Astrocyte of the spinal cord (primary cell): ENCODE measurements around the gene MAMSTR.

Experiments used
- DNase-seq: peaks from one replicate; pipeline ENCODE4 v3.0.0; 2011; ENCODE audit warnings: low read depth, low spot score
- H3K4me3 ChIP-seq: 2 replicates; pipeline ENCODE4 v1.5.1; 2011; ENCODE audit warnings: low read depth, mild to moderate bottlenecking, low read length, moderate library complexity
- CTCF ChIP-seq: IDR thresholded peaks from 2 replicates; pipeline ENCODE4 v1.5.1; 2012; ENCODE audit warnings: low read depth, mild to moderate bottlenecking, low read length, inconsistent platforms
- in situ Hi-C: cut with HindIII; loops from 2 replicates; pipeline ENCODE4 v1.10.0; 2017; ENCODE audit warnings: low sequenced_read_pairs

MAMSTR gene

GRCh38 chr19:48716562-48717291, 2.8 kb downstream of the MAMSTR start:
- in situ Hi-C loops: no loop called here
- DNase-seq: peak; percentile 35
- no peak for TF ChIP-seq CTCF
- H3K4me3 ChIP-seq: peak overlapping the region; percentile 22

GRCh38 chr19:48715681-48716171, 3.8 kb downstream of the MAMSTR start:
- in situ Hi-C loops: no loop called here
- no peak for DNase-seq
- no peak overlapping the region for H3K4me3 ChIP-seq
- no peak for TF ChIP-seq CTCF

GRCh38 chr19:48714759-48715675, 4.5 kb downstream of the MAMSTR start:
- TF ChIP-seq CTCF: no peak
- no peak for DNase-seq
- H3K4me3 ChIP-seq: peak overlapping the region; percentile 61
- in situ Hi-C loops: no loop called here

- peak; percentile 100 for DNase-seq
- H3K4me3 ChIP-seq: peak overlapping the region; percentile 73
- in situ Hi-C loops: no loop called here
- TF ChIP-seq CTCF: no peak
Measured at GRCh38 chr19:48713864-48714755, 5.4 kb downstream of the MAMSTR start.

GRCh38 chr19:48713041-48713863, 6.3 kb downstream of the MAMSTR start:
- TF ChIP-seq CTCF: peak; percentile 41
- no peak for DNase-seq
- in situ Hi-C loops: no loop called here
- H3K4me3 ChIP-seq: peak overlapping the region; percentile 73
